Ascending aorta (tissue), 2 donors: ENCODE measurements around the gene SERPINE1. TPM values are rescaled to one million over a fixed set of nuclear protein-coding genes. Genes with fewer than 3 reads are reported as not detected.
"Not testable (repeated sequence)": the region's sequence is repeated elsewhere in the genome, so short reads cannot be mapped to it uniquely, and the experiment has no call there.

ENCODE experiments used
- DNase-seq, 2 donors: peaks; one replicate each; pipeline ENCODE4 v3.0.0-alpha.2; 2019; ENCODE audit warnings: low spot score in 2 of 2
- H3K27ac ChIP-seq, 2 donors: fragments of 200-600 bp; sonication (generic); one replicate each; pipeline ENCODE4 v1.5.1; 2016 to 2017; ENCODE audit warnings: mild to moderate bottlenecking in 1 of 2
- H3K27me3 ChIP-seq: fragments of 200-600 bp; sonication (generic); one replicate; pipeline ENCODE4 v1.5.1; 2017
- H3K36me3 ChIP-seq, 2 donors: fragments of 200-600 bp; sonication (generic); one replicate each; pipeline ENCODE4 v1.5.1; 2016
- H3K4me1 ChIP-seq, 2 donors: fragments of 200-600 bp; sonication (generic); one replicate each; pipeline ENCODE4 v1.5.1; 2016 to 2017; ENCODE audit warnings: mild to moderate bottlenecking in 1 of 2
- H3K4me3 ChIP-seq, 2 donors: fragments of 200-600 bp; sonication (generic); one replicate each; pipeline ENCODE4 v1.5.1; 2016 to 2017; ENCODE audit warnings: mild to moderate bottlenecking in 1 of 2
- H3K9me3 ChIP-seq, 2 donors: fragments of 200-600 bp; sonication (generic); one replicate each; pipeline ENCODE4 v1.5.1; 2016
- intact Hi-C: fragments of 100-400 bp; cut with DNase I; formaldehyde crosslinking; loops from one replicate; pipeline ENCODE4 v1.15.1; 2023
- total RNA-seq: library from RNA; depleted of rRNA; stranded (reverse); fragments of >200 nt; gene quantifications from one replicate; pipeline ENCODE4 v1.1.0, GENCODE V29; 2016
- TF ChIP-seq, protein P1 (sequence below), 3 experiments: fragments of 200-600 bp in 2 of 3; fragments of 450-650 bp in 1 of 3; sonication (generic) in 2 of 3; IDR thresholded peaks; one replicate each; pipeline ENCODE4 v1.5.1; 2016 to 2019; ENCODE audit warnings: antibody characterized with exemption in 3 of 3, mild to moderate bottlenecking in 1 of 3, moderate library complexity in 1 of 3

Gene SERPINE1
- total RNA-seq, 1 donor from 2014 or later, result 1,267 TPM

DNA sequence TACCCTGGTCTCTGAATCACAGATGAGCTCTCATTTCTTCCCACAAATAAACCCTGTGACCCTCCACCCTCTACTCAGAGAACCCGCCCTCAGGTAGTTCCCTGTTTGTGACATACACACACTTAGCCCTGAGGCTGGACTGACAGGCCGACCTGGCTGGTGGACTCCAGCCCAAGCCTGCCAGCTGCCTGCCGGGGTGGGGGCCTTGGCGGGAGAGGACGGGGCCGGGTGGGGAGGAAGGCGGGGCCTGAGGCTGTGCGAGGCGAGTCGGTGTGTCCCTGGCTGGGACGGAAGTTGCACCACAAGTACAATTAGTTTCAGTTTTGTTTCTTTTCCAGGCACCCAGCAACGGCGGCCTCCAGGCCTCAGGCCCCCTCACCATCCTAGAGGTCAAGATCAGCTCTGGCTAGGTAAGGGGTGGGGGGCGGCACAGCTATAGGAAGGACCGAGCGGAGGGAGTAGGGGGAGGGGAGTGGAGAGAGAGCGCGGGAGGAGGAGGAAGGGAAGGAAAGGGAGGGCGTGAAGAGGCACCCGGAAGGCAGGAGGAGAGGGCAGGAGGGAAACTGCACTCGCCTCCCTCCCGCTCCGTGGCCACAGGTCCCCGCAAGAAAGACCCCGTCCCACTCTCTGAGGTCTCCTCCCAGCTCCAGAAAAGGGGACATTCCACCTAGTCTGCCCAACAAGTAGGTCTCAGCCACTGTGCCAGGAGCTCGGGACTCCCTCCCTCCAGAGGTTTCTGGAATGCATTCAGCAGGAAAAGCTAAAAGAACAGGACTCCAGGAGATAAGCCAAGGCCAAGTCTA lies 41.5 kb upstream of the SERPINE1 start, which contains the start of gene TRIM56:
TSS of gene TRIM56 (plus strand) at position 320 of the 803 bp plus-strand sequence. CDS start 1,832 bp downstream, outside the sequence.
- Histone ChIP-seq H3K27me3 (no peaks in the 10 kb centered on the region), H3K36me3 (peaks cover 31 to 32% of the 10 kb centered on the region in 2 donors), H3K4me3 (peak within 1 kb of the TSS; percentile 75 to 77), H3K4me1 (peaks cover 6 to 27% of the 10 kb centered on the region in 2 donors), H3K9me3 (no peaks in the 10 kb centered on the region), H3K27ac (peak within 1 kb of the TSS; percentile 88 to 92)
- intact Hi-C loops, result loop anchor here (1.0 kb wide), 1 partner anchor 53 kb away; no protein-coding TSS in a partner anchor
- peak; percentile 68 to 94 for DNase-seq
- TF ChIP-seq, protein P1, sequence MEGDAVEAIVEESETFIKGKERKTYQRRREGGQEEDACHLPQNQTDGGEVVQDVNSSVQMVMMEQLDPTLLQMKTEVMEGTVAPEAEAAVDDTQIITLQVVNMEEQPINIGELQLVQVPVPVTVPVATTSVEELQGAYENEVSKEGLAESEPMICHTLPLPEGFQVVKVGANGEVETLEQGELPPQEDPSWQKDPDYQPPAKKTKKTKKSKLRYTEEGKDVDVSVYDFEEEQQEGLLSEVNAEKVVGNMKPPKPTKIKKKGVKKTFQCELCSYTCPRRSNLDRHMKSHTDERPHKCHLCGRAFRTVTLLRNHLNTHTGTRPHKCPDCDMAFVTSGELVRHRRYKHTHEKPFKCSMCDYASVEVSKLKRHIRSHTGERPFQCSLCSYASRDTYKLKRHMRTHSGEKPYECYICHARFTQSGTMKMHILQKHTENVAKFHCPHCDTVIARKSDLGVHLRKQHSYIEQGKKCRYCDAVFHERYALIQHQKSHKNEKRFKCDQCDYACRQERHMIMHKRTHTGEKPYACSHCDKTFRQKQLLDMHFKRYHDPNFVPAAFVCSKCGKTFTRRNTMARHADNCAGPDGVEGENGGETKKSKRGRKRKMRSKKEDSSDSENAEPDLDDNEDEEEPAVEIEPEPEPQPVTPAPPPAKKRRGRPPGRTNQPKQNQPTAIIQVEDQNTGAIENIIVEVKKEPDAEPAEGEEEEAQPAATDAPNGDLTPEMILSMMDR (IDR thresholded peaks at IDR 0.05), result no peak

DNA sequence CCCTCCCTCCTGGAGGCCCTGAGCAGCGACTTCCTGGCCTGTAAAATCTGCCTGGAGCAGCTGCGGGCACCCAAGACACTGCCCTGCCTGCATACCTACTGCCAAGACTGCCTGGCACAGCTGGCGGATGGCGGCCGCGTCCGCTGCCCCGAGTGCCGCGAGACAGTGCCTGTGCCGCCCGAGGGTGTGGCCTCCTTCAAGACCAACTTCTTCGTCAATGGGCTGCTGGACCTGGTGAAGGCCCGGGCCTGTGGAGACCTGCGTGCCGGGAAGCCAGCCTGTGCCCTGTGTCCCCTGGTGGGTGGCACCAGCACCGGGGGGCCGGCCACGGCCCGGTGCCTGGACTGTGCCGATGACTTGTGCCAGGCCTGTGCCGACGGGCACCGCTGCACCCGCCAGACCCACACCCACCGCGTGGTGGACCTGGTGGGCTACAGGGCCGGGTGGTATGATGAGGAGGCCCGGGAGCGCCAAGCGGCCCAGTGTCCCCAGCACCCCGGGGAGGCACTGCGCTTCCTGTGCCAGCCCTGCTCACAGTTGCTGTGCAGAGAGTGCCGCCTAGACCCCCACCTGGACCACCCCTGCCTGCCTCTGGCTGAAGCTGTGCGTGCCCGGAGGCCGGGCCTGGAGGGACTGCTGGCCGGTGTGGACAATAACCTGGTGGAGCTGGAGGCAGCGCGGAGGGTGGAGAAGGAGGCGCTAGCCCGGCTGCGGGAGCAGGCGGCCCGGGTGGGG lies 39.4 kb upstream of the SERPINE1 start:
- H3K4me1 ChIP-seq, result peaks cover 6 to 27% of the 10 kb centered on the region in 2 donors
- peaks cover 38 to 45% of the 10 kb centered on the region in 2 donors for H3K36me3 ChIP-seq
- H3K27me3 ChIP-seq, result no peaks in the 10 kb centered on the region
- H3K9me3 ChIP-seq, result no peaks in the 10 kb centered on the region
- H3K27ac ChIP-seq, result peak overlapping the region in 1 of 2 donors; percentile 49
- H3K4me3 ChIP-seq, result peak overlapping the region in 1 of 2 donors; percentile 75
- TF ChIP-seq, protein P1 (IDR thresholded peaks at IDR 0.05), result no peak
- no peak for DNase-seq
- intact Hi-C loops, result no loop called here

DNA sequence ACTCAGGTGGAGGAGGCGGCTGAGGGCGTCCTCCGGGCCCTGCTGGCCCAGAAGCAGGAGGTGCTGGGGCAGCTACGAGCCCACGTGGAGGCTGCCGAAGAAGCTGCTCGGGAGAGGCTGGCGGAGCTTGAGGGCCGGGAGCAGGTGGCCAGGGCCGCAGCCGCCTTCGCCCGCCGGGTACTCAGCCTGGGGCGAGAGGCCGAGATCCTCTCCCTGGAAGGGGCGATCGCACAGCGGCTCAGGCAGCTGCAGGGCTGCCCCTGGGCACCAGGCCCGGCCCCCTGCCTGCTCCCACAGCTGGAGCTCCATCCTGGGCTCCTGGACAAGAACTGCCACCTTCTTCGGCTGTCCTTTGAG lies 38.9 kb upstream of the SERPINE1 start:
- Histone ChIP-seq H3K4me1 (peaks cover 6 to 27% of the 10 kb centered on the region in 2 donors), H3K27me3 (no peaks in the 10 kb centered on the region), H3K27ac (peak overlapping the region in 1 of 2 donors; percentile 49), H3K9me3 (no peaks in the 10 kb centered on the region), H3K4me3 (no peak overlapping the region), H3K36me3 (peaks cover 38 to 45% of the 10 kb centered on the region in 2 donors)
- DNase-seq, result no peak
- intact Hi-C loops, result no loop called here
- TF ChIP-seq, protein P1 (IDR thresholded peaks at IDR 0.05), result no peak

DNA sequence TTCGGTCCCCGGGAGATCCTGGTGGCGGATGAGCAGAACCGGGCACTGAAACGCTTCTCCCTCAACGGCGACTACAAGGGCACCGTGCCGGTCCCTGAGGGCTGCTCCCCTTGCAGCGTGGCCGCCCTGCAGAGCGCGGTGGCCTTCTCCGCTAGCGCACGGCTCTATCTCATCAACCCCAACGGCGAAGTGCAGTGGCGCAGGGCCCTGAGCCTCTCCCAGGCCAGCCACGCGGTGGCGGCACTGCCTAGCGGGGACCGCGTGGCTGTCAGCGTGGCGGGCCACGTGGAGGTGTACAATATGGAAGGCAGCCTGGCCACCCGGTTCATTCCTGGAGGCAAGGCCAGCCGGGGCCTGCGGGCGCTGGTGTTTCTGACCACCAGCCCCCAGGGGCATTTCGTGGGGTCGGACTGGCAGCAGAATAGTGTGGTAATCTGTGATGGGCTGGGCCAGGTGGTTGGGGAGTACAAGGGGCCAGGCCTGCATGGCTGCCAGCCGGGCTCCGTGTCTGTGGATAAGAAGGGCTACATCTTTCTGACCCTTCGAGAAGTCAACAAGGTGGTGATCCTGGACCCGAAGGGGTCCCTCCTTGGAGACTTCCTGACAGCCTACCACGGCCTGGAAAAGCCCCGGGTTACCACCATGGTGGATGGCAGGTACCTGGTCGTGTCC lies 37.9 kb upstream of the SERPINE1 start:
- H3K9me3 ChIP-seq, result no peaks in the 10 kb centered on the region
- intact Hi-C loops, result no loop called here
- H3K27ac ChIP-seq, result peak overlapping the region in 1 of 2 donors; percentile 24
- peaks cover 38 to 45% of the 10 kb centered on the region in 2 donors for H3K36me3 ChIP-seq
- no peak for DNase-seq
- no peak overlapping the region for H3K4me3 ChIP-seq
- TF ChIP-seq, protein P1 (IDR thresholded peaks at IDR 0.05), result no peak
- H3K27me3 ChIP-seq, result no peaks in the 10 kb centered on the region
- H3K4me1 ChIP-seq, result peaks cover 6 to 35% of the 10 kb centered on the region in 2 donors

DNA sequence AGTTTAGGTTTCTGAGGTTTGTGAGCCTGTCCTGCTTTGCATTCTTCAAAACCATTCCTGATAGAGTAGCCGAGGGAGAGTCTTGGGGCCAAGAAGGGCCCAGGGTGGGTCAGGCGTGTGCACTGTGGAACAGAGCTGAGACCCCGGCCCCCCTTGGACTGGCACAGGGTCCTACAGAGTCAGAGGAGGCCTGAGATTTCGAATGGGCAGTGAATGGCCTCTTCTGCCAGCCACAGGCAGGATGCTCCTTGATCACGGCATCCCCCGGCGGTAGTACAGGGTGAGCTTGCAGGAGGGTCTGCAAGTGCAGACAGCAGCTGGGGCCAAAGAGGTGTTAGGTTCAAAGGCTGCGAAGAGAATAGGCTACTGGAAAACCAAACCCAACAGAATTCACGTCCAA lies 37.0 kb upstream of the SERPINE1 start:
- H3K4me1 ChIP-seq, result peaks cover 6 to 38% of the 10 kb centered on the region in 2 donors
- H3K4me3 ChIP-seq, result no peak overlapping the region

DNA sequence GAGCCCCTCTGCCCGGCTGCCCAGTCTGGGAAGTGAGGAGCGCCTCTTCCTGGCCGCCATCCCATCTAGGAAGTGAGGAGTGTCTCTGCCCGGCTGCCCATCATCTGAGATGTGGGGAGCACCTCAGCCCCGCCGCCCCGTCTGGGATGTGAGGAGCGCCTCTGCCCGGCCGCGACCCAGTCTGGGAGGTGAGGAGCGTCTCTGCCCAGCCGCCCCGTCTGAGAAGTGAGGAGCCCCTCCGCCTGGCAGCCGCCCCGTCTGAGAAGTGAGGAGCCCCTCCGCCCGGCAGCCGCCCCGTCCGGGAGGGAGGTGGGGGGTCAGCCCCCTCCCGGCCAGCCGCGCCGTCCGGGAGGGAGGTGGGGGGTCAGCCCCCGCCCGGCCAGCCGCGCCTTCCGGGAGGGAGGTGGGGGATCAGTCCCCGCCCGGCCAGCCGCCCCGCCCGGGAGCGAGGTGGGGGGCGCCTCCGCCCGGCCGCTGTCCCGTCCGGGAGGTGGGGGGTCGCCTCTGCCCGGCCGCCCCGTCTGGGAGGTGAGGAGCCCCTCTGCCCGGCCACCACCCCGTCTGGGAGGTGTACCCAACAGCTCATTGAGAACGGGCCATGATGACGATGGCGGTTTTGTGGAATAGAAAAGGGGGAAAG lies 34.5 kb upstream of the SERPINE1 start:
- Histone ChIP-seq H3K4me1 (peaks cover 8 to 21% of the 10 kb centered on the region in 2 donors), H3K36me3 (peaks cover 34 to 41% of the 10 kb centered on the region in 2 donors)
- H3K27me3 ChIP-seq, H3K4me3 ChIP-seq, H3K9me3 ChIP-seq, DNase-seq, H3K27ac ChIP-seq, intact Hi-C loops: not testable (repeated sequence)

More for the DNA sequence above, 37.0 kb upstream of the SERPINE1 start:
- intact Hi-C loops, result no loop called here
- no peak for DNase-seq
- TF ChIP-seq, protein P1 (IDR thresholded peaks at IDR 0.05), result no peak
- no peaks in the 10 kb centered on the region for H3K9me3 ChIP-seq
- peak overlapping the region in 1 of 2 donors; percentile 24 for H3K27ac ChIP-seq
- peaks cover 38 to 45% of the 10 kb centered on the region in 2 donors for H3K36me3 ChIP-seq
- no peaks in the 10 kb centered on the region for H3K27me3 ChIP-seq
